Measurements from ENCODE around the gene RC3H1.

The RC3H1 gene

GRCh38 chr1:174041369-174041768, 19.2 kb upstream of the RC3H1 start:
- POLR2A ChIA-PET, result interaction anchor here (0.7 kb wide), 1 partner anchor 21 kb away, joined by 3 read pairs; no protein-coding TSS in a partner anchor

GRCh38 chr1:174040387-174040786, 18.2 kb upstream of the RC3H1 start:
- ChIA-PET CTCF (no interaction called here), POLR2A (interaction anchor here (2.1 kb wide), 1 partner anchor 18 kb away, joined by 7 read pairs; the partner anchor contains the start of gene RC3H1)
- H3K4me1 ChIP-seq (ENCODE audit: control insufficient read depth, insufficient read depth, low read length), result no peaks in the 10 kb centered on the region
- no peaks in the 10 kb centered on the region for H3K9me3 ChIP-seq (ENCODE audit: control insufficient read depth, insufficient read depth, low read depth, low read length)
- H3K27ac ChIP-seq (ENCODE audit: extremely low read depth, low read depth, low read length), result no peak overlapping the region
- H3K4me3 ChIP-seq (ENCODE audit: low read depth, low read length), result no peak overlapping the region
- H3K36me3 ChIP-seq (ENCODE audit: control insufficient read depth in 2 of 2, insufficient read depth in 1 of 2, low read length in 2 of 2), result no peaks in the 10 kb centered on the region
- TF ChIP-seq MEIS1 (CRISPR knock-in tag; IDR thresholded peaks at IDR 0.05; ENCODE audit: borderline replicate concordance) (no peak), SP7 (tag by site-specific recombination; IDR thresholded peaks at IDR 0.05) (peak; percentile 48), ZNF366 (tag by site-specific recombination; conservative IDR thresholded peaks at IDR 0.05) (peak; percentile 30; the same call in 1 of the 2 replicates), KLF9 (tag by site-specific recombination; IDR thresholded peaks at IDR 0.05; ENCODE audit: low read depth) (no peak), ZNF112 (tag by site-specific recombination; IDR thresholded peaks at IDR 0.05) (no peak), TRIM28 (IDR thresholded peaks at IDR 0.05; ENCODE audit: borderline replicate concordance, low read length) (no peak), KLF8 (tag by site-specific recombination; IDR thresholded peaks at IDR 0.05) (no peak), ZNF660 (tag by site-specific recombination; IDR thresholded peaks at IDR 0.05) (peak; percentile 64), ZNF133 (tag by site-specific recombination; IDR thresholded peaks at IDR 0.05) (0 out of 2 replicates have a peak, but pooled peaks have one; percentile 28), ZNF548 (tag by site-specific recombination; IDR thresholded peaks at IDR 0.05) (no peak), ZNF600 (tag by site-specific recombination; IDR thresholded peaks at IDR 0.05) (peak; percentile 36; the same call in 1 of the 2 replicates), ZBTB17 (tag by site-specific recombination; IDR thresholded peaks at IDR 0.05) (peak; percentile 77)

More at GRCh38 chr1:174041369-174041768, 19.2 kb upstream of the RC3H1 start:
- H3K4me3 ChIP-seq (ENCODE audit: low read depth, low read length), result no peak overlapping the region
- H3K36me3 ChIP-seq (ENCODE audit: control insufficient read depth in 2 of 2, insufficient read depth in 1 of 2, low read length in 2 of 2), result no peaks in the 10 kb centered on the region
- TF ChIP-seq ZSCAN4 (tag by site-specific recombination; IDR thresholded peaks at IDR 0.05) (no peak), ZNF488 (tag by site-specific recombination; IDR thresholded peaks at IDR 0.05) (no peak), ZNF10 (tag by site-specific recombination; IDR thresholded peaks at IDR 0.05) (no peak), REST (tag by site-specific recombination; IDR thresholded peaks at IDR 0.05) (peak; percentile 63), ZNF549 (tag by site-specific recombination; IDR thresholded peaks at IDR 0.05) (no peak), ZBTB21 (tag by site-specific recombination; IDR thresholded peaks at IDR 0.05) (no peak), GLIS1 (tag by site-specific recombination; IDR thresholded peaks at IDR 0.05) (no peak), ZBTB48 (tag by site-specific recombination; IDR thresholded peaks at IDR 0.05) (no peak)
- no peak overlapping the region for H3K27ac ChIP-seq (ENCODE audit: extremely low read depth, low read depth, low read length)
- CTCF ChIA-PET, result no interaction called here
- H3K4me1 ChIP-seq (ENCODE audit: control insufficient read depth, insufficient read depth, low read length), result no peaks in the 10 kb centered on the region
- H3K9me3 ChIP-seq (ENCODE audit: control insufficient read depth, insufficient read depth, low read depth, low read length), result no peaks in the 10 kb centered on the region
